NCI-H2227 treated with DMSO at 0.1 percent for 48 hours (cell line): Measurements from ENCODE around the gene PIP4K2B.

Experiments used
- DNase-seq: peaks from one replicate; lab custom pipeline; 2025; lab: John Stamatoyannopoulos, UW

PIP4K2B gene

GRCh38 chr17:38730526-38731379 lies 68.6 kb downstream of the PIP4K2B start:
- DNase-seq = no peak

DNA sequence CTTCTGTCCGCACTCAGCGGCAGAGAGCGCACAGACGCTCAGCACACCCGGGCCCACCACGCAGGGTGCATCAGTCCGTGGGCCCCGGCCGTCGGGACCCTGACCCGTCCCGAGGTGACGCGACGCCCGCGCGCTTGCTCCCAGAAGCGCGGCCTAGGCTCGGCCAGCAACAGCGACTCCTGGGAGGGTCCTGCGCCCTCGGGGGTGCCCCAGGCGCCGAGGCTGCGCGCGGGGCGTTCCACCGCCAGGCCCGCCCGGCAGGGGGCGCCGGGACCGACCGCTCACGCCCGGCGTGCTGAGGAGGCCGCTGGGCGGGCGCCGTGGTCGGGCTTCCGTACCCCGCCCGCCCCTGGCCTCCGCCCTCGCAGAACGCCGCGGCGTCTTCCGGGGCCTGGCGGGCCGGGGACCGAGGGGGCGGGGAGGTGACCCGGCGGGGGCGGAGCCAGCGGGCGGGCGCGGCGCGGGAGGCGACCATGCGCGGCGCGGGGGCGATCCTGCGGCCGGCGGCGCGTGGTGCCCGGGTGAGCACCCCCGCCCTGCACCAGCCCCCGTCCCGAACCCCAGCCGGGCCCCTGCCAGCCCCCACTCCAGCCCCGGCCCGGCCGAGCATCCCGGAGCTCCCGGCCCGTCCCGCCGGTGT lies 69.3 kb downstream of the PIP4K2B start, which contains the start of gene CISD3:
CISD3 (plus strand) TSS at position 456 of the 640 bp plus-strand sequence; CDS start at position 474, 18 bp downstream.
- DNase-seq = peak; percentile 65

GRCh38 chr17:38729368-38729885 lies 69.9 kb downstream of the PIP4K2B start:
- no peak for DNase-seq

GRCh38 chr17:38728290-38728831 lies 71.0 kb downstream of the PIP4K2B start:
- no peak for DNase-seq

DNA sequence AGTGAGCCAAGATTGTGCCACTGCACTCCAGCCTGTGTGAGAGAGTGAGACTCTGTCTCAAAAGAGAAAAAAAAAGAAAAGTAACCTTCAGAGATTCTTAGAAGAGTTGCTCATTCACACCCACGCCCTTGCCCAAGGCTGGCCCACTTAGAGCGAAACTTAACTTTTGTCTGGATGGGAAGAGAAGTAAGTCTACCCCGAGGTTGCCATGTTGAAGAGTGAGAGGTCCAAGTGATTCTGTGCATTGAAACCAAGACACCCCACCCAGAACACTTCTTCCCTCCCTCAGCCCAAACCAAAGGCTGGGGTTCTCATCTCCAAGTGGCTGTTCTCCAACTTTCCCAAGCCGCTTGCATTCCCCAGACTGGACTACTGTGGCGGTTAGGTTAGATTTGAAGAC lies 71.6 kb downstream of the PIP4K2B start:
- no peak for DNase-seq

- peak; percentile 7 for DNase-seq
Measured at GRCh38 chr17:38726145-38726544, 73.2 kb downstream of the PIP4K2B start.

- DNase-seq = no peak
Measured at GRCh38 chr17:38725066-38725465, 74.3 kb downstream of the PIP4K2B start.

GRCh38 chr17:38724337-38724988 lies 74.9 kb downstream of the PIP4K2B start:
- DNase-seq = no peak

DNA sequence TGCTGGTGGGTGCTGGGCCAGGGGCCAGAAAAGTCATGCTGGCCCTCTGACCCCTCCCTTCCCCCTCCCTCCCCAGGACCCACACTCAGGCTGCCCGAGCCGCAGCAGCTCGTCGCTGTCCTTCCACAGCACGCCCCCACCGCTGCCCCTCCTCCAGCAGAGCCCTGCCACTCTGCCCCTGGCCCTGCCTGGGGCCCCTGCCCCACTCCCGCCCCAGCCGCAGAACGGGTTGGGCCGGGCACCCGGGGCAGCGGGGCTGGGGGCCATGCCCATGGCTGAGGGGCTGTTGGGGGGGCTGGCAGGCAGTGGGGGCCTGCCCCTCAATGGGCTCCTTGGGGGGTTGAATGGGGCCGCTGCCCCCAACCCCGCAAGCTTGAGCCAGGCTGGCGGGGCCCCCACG lies 77.6 kb downstream of the PIP4K2B start:
- DNase-seq = no peak

GRCh38 chr17:38720941-38721340 lies 78.4 kb downstream of the PIP4K2B start:
- DNase-seq = no peak

GRCh38 chr17:38719943-38720641 lies 79.3 kb downstream of the PIP4K2B start:
- DNase-seq = no peak

DNA sequence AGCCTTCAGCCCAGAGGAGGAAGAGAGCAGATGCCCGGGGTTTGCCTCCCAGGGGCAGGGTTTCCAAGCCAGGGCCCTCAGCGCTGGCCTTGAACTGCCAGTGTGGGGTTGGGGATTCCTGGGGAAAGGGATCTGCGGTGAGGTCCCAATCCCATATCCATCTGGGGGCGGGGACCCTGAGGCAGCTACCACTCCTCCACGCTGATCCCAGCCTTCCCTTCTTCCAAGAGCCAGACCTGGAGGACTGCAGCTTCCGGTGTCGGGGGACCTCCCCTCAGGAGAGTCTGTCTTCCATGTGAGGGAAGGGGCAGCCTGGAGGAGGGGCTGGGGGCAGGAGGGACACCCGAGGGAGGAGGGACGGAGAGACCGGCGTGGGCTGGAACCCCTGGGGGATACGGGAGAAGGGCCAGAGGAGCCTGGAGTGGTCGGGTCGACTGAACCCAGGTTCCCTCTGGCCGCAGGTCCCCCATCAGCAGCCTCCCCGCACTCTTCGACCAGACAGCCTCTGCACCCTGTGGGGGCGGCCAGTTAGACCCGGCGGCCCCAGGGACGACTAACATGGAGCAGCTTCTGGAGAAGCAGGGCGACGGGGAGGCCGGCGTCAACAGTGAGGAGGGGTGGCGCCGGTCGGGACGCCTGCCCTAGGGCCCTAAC lies 79.9 kb downstream of the PIP4K2B start:
- no peak for DNase-seq

GRCh38 chr17:38717139-38717745 lies 82.1 kb downstream of the PIP4K2B start:
- no peak for DNase-seq

DNA sequence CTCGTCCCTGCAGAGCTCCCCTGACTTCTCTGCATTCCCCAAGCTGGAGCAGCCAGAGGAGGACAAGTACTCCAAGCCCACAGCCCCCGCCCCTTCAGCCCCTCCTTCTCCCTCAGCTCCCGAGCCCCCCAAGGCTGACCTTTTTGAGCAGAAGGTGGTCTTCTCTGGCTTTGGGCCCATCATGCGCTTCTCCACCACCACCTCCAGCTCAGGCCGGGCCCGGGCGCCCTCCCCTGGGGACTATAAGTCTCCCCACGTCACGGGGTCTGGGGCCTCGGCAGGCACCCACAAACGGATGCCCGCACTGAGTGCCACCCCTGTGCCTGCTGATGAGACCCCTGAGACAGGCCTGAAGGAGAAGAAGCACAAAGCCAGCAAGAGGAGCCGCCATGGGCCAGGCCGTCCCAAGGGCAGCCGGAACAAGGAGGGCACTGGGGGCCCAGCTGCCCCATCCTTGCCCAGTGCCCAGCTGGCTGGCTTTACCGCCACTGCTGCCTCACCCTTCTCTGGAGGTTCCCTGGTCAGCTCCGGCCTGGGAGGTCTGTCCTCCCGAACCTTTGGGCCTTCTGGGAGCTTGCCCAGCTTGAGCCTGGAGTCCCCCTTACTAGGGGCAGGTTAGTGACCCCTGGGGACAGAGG lies 82.9 kb downstream of the PIP4K2B start:
- DNase-seq = no peak
